H9 (cell line): ENCODE data around the gene DDX4. TPM values are rescaled to one million over a fixed set of nuclear protein-coding genes. Genes with fewer than 3 reads are reported as not detected.

Source experiments
- DNase-seq: peaks from one replicate; pipeline ENCODE4 v3.0.0-alpha.2; 2017
- H2AFZ ChIP-seq: one replicate; pipeline ENCODE4 v1.6.1; 2013; ENCODE audit warnings: mild to moderate bottlenecking, low read length, control low read depth, moderate library complexity
- H2AK5ac ChIP-seq: 2 replicates; pipeline ENCODE4 v1.6.1; 2013; ENCODE audit warnings: low read length, control low read depth, mixed read lengths; ENCODE audit not compliant: insufficient read length
- H2BK120ac ChIP-seq: one replicate; pipeline ENCODE4 v1.6.1; 2013; ENCODE audit warnings: low read depth, mild to moderate bottlenecking, low read length, control low read depth, inconsistent platforms; ENCODE audit not compliant: poor library complexity, severe bottlenecking
- H2BK12ac ChIP-seq: 2 replicates; pipeline ENCODE4 v1.6.1; 2013; ENCODE audit warnings: low read length, control low read depth, mixed read lengths, low read depth; ENCODE audit not compliant: insufficient read length
- H2BK15ac ChIP-seq: 2 replicates; pipeline ENCODE4 v1.6.1; 2013; ENCODE audit warnings: low read depth, low read length, control low read depth
- H2BK20ac ChIP-seq: one replicate; pipeline ENCODE4 v1.6.1; 2013; ENCODE audit warnings: low read depth, mild to moderate bottlenecking, low read length, control low read depth, inconsistent platforms; ENCODE audit not compliant: poor library complexity, severe bottlenecking
- H2BK5ac ChIP-seq: 2 replicates; pipeline ENCODE4 v1.6.1; 2013; ENCODE audit warnings: low read length, control low read depth, mixed read lengths; ENCODE audit not compliant: insufficient read length
- H3K14ac ChIP-seq: 2 replicates; pipeline ENCODE4 v1.6.1; 2013; ENCODE audit warnings: low read length, control low read depth; ENCODE audit not compliant: insufficient read depth
- H3K18ac ChIP-seq: 2 replicates; pipeline ENCODE4 v1.6.1; 2013; ENCODE audit warnings: low read depth, mild to moderate bottlenecking, mixed read lengths, low read length, control low read depth; ENCODE audit not compliant: insufficient read length
- H3K23ac ChIP-seq: 2 replicates; pipeline ENCODE4 v1.6.1; 2013; ENCODE audit warnings: low read length, control low read depth, mixed read lengths, low read depth; ENCODE audit not compliant: insufficient read length
- H3K23me2 ChIP-seq: 2 replicates; pipeline ENCODE4 v1.6.1; 2013; ENCODE audit warnings: low read depth, mild to moderate bottlenecking, mixed read lengths, low read length, control low read depth; ENCODE audit not compliant: insufficient read length, poor library complexity, severe bottlenecking
- H3K27ac ChIP-seq: 2 replicates; pipeline ENCODE4 v1.5.1; 2013; ENCODE audit warnings: low read length, control low read depth, mixed read lengths, low read depth; ENCODE audit not compliant: insufficient read length
- H3K27me3 ChIP-seq: 2 replicates; pipeline ENCODE4 v1.6.1; 2013; ENCODE audit warnings: low read length, control low read depth, inconsistent platforms; ENCODE audit not compliant: insufficient read depth
- H3K4ac ChIP-seq: 2 replicates; pipeline ENCODE4 v1.6.1; 2013; ENCODE audit warnings: low read depth, mild to moderate bottlenecking, control low read depth, inconsistent platforms, low read length, moderate library complexity
- H3K4me1 ChIP-seq: 2 replicates; pipeline ENCODE4 v1.6.1; 2013; ENCODE audit warnings: low read length, control low read depth, inconsistent platforms; ENCODE audit not compliant: insufficient read depth
- H3K4me2 ChIP-seq: 2 replicates; pipeline ENCODE4 v1.6.1; 2013; ENCODE audit warnings: low read length, control low read depth, mixed read lengths; ENCODE audit not compliant: insufficient read length, insufficient read depth
- H3K56ac ChIP-seq: 2 replicates; pipeline ENCODE4 v1.6.1; 2013; ENCODE audit warnings: low read depth, mild to moderate bottlenecking, mixed read lengths, low read length, control low read depth; ENCODE audit not compliant: insufficient read length
- H3K79me1 ChIP-seq: 2 replicates; pipeline ENCODE4 v1.6.1; 2013; ENCODE audit warnings: low read depth, mild to moderate bottlenecking, moderate library complexity, low read length, control low read depth, inconsistent platforms; ENCODE audit not compliant: insufficient read depth, poor library complexity, severe bottlenecking
- H3K79me2 ChIP-seq: 2 replicates; pipeline ENCODE4 v1.6.1; 2013; ENCODE audit warnings: low read length, control low read depth, inconsistent platforms; ENCODE audit not compliant: insufficient read depth
- H3K9ac ChIP-seq: 2 replicates; pipeline ENCODE4 v1.6.1; 2013; ENCODE audit warnings: low read length, control low read depth, mixed read lengths; ENCODE audit not compliant: insufficient read length; ENCODE audit errors: extremely low read depth
- H3K9me3 ChIP-seq: one replicate; pipeline ENCODE4 v1.6.1; 2013; ENCODE audit warnings: low read depth, low read length, inconsistent platforms; ENCODE audit not compliant: control insufficient read depth
- H3T11ph ChIP-seq: one replicate; pipeline ENCODE4 v1.6.1; 2013; ENCODE audit warnings: mild to moderate bottlenecking, low read length, control low read depth, inconsistent platforms
- H4K20me1 ChIP-seq: one replicate; pipeline ENCODE4 v1.6.1; 2013; ENCODE audit not compliant: control insufficient read depth, insufficient read length, insufficient read depth
- H4K5ac ChIP-seq: 2 replicates; pipeline ENCODE4 v1.6.1; 2013; ENCODE audit warnings: low read depth, mild to moderate bottlenecking, mixed read lengths, low read length, control low read depth; ENCODE audit not compliant: insufficient read length
- H4K8ac ChIP-seq: replicated peaks from 2 replicates; pipeline ENCODE4 v1.6.1; 2013; ENCODE audit warnings: low read length, control low read depth, mixed read lengths, low read depth; ENCODE audit not compliant: insufficient read length
- H4K91ac ChIP-seq: 2 replicates; pipeline ENCODE4 v1.6.1; 2013; ENCODE audit warnings: low read depth, mild to moderate bottlenecking, moderate library complexity, mixed read lengths, low read length, control low read depth; ENCODE audit not compliant: insufficient read length
- H3K27ac Mint-ChIP-seq, 3 experiments: 2 replicates in 2 of 3; 3 replicates in 1 of 3; pipeline ENCODE4 v1.8.0; 2020 to 2021; ENCODE audit warnings: mixed read lengths in 3 of 3, mild to moderate bottlenecking in 1 of 3, moderate library complexity in 1 of 3
- H3K27me3 Mint-ChIP-seq: 2 replicates; pipeline ENCODE4 v1.8.0; 2021; ENCODE audit warnings: low read depth, mild to moderate bottlenecking, moderate library complexity, mixed read lengths
- H3K36me3 Mint-ChIP-seq, 3 experiments: 2 replicates in 2 of 3; 3 replicates in 1 of 3; pipeline ENCODE4 v1.8.0; 2020 to 2021; ENCODE audit warnings: low read depth in 3 of 3, mixed read lengths in 3 of 3; ENCODE audit not compliant: insufficient read depth in 1 of 3
- H3K4me1 Mint-ChIP-seq, 2 experiments: 2 replicates each; pipeline ENCODE4 v1.8.0; 2020; ENCODE audit warnings: mixed read lengths in 2 of 2
- H3K4me3 Mint-ChIP-seq, 2 experiments: 2 replicates in 1 of 2; 3 replicates in 1 of 2; pipeline ENCODE4 v1.8.0; 2020 to 2021; ENCODE audit warnings: mild to moderate bottlenecking in 2 of 2, mixed read lengths in 2 of 2, moderate library complexity in 1 of 2
- H3K9me3 Mint-ChIP-seq, 2 experiments: 2 replicates in 1 of 2; 3 replicates in 1 of 2; pipeline ENCODE4 v1.8.0; 2020; ENCODE audit warnings: mild to moderate bottlenecking in 2 of 2, mixed read lengths in 2 of 2, moderate library complexity in 1 of 2
- WGBS: extraction: QIAGEN DNeasy Blood & Tissue Kit; methylation state at CpG from one replicate; pipeline ENCODE4 v1.1.7; 2013; ENCODE audit warnings: missing lambda C conversion rate, low lambda C conversion rate, mixed read lengths; ENCODE audit not compliant: insufficient read length; ENCODE audit errors: extremely low coverage; 5-methylcytosine and 5-hydroxymethylcytosine counted together
- total RNA-seq: library from RNA; stranded (reverse); gene quantifications from 2 replicates; pipeline ENCODE4 v1.2.1, GENCODE V29; 2021
- TF ChIP-seq, protein P1 (sequence below): fragments of 200-600 bp; sonication (generic); conservative IDR thresholded peaks from 3 replicates; pipeline ENCODE4 v1.8.0; 2021; ENCODE audit warnings: antibody characterized with exemption, mild to moderate bottlenecking

Gene DDX4
- total RNA-seq, 1 experiment from 2014 or later, result not detected

DNA sequence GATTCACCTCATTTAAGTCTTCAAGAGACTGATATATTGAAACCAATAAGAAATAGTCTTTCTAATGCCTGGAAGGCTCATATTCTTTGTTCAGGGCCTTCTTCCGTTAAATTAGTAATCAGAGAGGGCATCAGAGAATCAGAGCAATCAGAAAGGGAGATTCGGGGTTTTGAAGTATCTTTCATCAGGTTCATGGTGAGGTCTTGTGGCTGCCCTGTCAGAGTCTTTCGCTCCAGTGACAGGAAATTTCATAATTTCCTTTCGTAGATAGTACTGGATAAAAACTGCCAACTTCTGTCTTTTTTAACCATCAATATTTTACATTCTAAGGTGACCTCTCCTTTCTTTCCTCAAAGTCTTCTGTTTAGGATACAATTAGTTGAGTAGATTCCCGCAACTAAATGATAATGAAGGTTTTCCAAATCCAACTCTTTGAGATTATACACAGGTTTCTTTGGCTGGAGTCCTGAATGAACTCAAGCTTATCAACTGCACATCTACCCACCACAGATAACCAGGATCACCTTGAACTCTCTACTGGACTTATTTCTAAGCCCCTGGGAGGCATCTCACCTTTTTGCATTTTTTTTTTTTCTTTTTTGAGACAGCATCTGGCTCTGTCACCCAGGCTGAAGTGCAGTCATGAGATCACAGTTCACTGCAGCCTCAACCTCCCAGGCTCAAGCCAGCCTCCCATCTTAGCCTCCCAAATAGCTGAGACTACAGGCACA is 118.8 kb downstream of the DDX4 start:
- no peak overlapping the region for H3K14ac ChIP-seq
- no peaks in the 10 kb centered on the region for H3K4me1 ChIP-seq
- no peak overlapping the region for H3K23ac ChIP-seq
- H3K18ac ChIP-seq, result no peak overlapping the region
- H3K9ac ChIP-seq, result no peak overlapping the region
- no peak overlapping the region for H3T11ph ChIP-seq
- no peak overlapping the region for H3K4ac ChIP-seq
- no peak overlapping the region for H3K4me3 Mint-ChIP-seq
- peaks cover 5 to 8% of the 10 kb centered on the region in 2 experiments; a peak in 4 of 5 replicates for H3K9me3 Mint-ChIP-seq
- H3K27me3 ChIP-seq, result no peaks in the 10 kb centered on the region
- H3K23me2 ChIP-seq, result no peaks in the 10 kb centered on the region
- H2BK120ac ChIP-seq, result no peak overlapping the region
- no peak overlapping the region for H4K91ac ChIP-seq
- peaks cover 4 to 5% of the 10 kb centered on the region in 2 experiments; a peak in 1 of 4 replicates for H3K4me1 Mint-ChIP-seq
- no peak overlapping the region for H2BK12ac ChIP-seq
- H3K9me3 ChIP-seq, result no peaks in the 10 kb centered on the region
- WGBS, result no CpG with 5 or more reads among the region's 5 CpGs
- no peak overlapping the region for H3K56ac ChIP-seq
- H2AFZ ChIP-seq, result no peak overlapping the region
- no peak overlapping the region for H2BK15ac ChIP-seq
- H3K27ac Mint-ChIP-seq, result no peak overlapping the region
- no peaks in the 10 kb centered on the region for H3K79me1 ChIP-seq
- peaks cover 0 to 4% (median 0%) of the 10 kb centered on the region in 3 experiments; a peak in 2 of 7 replicates for H3K36me3 Mint-ChIP-seq
- no peaks in the 10 kb centered on the region for H3K79me2 ChIP-seq
- H2BK20ac ChIP-seq, result no peak overlapping the region
- no peak overlapping the region for H3K27ac ChIP-seq
- no peaks in the 10 kb centered on the region; the same call in 1 of the 2 replicates for H3K27me3 Mint-ChIP-seq
- H4K5ac ChIP-seq, result no peak overlapping the region
- H4K20me1 ChIP-seq, result no peaks in the 10 kb centered on the region
- TF ChIP-seq, protein P1, sequence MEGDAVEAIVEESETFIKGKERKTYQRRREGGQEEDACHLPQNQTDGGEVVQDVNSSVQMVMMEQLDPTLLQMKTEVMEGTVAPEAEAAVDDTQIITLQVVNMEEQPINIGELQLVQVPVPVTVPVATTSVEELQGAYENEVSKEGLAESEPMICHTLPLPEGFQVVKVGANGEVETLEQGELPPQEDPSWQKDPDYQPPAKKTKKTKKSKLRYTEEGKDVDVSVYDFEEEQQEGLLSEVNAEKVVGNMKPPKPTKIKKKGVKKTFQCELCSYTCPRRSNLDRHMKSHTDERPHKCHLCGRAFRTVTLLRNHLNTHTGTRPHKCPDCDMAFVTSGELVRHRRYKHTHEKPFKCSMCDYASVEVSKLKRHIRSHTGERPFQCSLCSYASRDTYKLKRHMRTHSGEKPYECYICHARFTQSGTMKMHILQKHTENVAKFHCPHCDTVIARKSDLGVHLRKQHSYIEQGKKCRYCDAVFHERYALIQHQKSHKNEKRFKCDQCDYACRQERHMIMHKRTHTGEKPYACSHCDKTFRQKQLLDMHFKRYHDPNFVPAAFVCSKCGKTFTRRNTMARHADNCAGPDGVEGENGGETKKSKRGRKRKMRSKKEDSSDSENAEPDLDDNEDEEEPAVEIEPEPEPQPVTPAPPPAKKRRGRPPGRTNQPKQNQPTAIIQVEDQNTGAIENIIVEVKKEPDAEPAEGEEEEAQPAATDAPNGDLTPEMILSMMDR, result no peak
- H2BK5ac ChIP-seq, result no peak overlapping the region
- no peak overlapping the region for H4K8ac ChIP-seq
- no peak for DNase-seq
- no peak overlapping the region for H3K4me2 ChIP-seq
- no peak overlapping the region for H2AK5ac ChIP-seq
